Measurements from ENCODE around the gene SYT11.
"Not testable (repeated sequence)": the region's sequence is repeated elsewhere in the genome, so short reads cannot be mapped to it uniquely, and the experiment has no call there.

The SYT11 gene

GRCh38 chr1:155896476-155896875, 37.1 kb downstream of the SYT11 start:
- not testable (repeated sequence) for DNase-seq (ENCODE audit: low read depth in 1 of 2, low spot score in 1 of 2)

- no peak for DNase-seq (ENCODE audit: low read depth in 1 of 2, low spot score in 1 of 2)
These were observed 38.4 kb downstream of the SYT11 start for GRCh38 chr1:155897746-155898145.

GRCh38 chr1:155898888-155899287, 39.5 kb downstream of the SYT11 start:
- DNase-seq (ENCODE audit: low read depth in 1 of 2, low spot score in 1 of 2) = no peak

GRCh38 chr1:155899683-155900082, 40.3 kb downstream of the SYT11 start:
- DNase-seq (ENCODE audit: low read depth in 1 of 2, low spot score in 1 of 2) = no peak

GRCh38 chr1:155900161-155900560, 40.8 kb downstream of the SYT11 start:
- no peak for DNase-seq (ENCODE audit: low read depth in 1 of 2, low spot score in 1 of 2)

- no peak for DNase-seq (ENCODE audit: low read depth in 1 of 2, low spot score in 1 of 2)
These were observed 44.9 kb downstream of the SYT11 start for GRCh38 chr1:155904261-155904660.

GRCh38 chr1:155909894-155910293, 50.5 kb downstream of the SYT11 start:
- no peak for DNase-seq (ENCODE audit: low read depth in 1 of 2, low spot score in 1 of 2)

GRCh38 chr1:155910621-155911121, 51.3 kb downstream of the SYT11 start:
- no peak for DNase-seq (ENCODE audit: low read depth in 1 of 2, low spot score in 1 of 2)

- peak; percentile 63 to 78 for DNase-seq (ENCODE audit: low read depth in 1 of 2, low spot score in 1 of 2)
These were observed 52.0 kb downstream of the SYT11 start, which contains the start of gene RIT1 for GRCh38 chr1:155911156-155912055. Gene RIT1 (minus strand): TSS chr1:155911349. CDS start chr1:155910761, 588 bp downstream.

GRCh38 chr1:155912056-155912536, 52.7 kb downstream of the SYT11 start:
- no peak for DNase-seq (ENCODE audit: low read depth in 1 of 2, low spot score in 1 of 2)

GRCh38 chr1:155913969-155914757, 54.8 kb downstream of the SYT11 start:
- no peak for DNase-seq (ENCODE audit: low read depth in 1 of 2, low spot score in 1 of 2)

- DNase-seq (ENCODE audit: low read depth in 1 of 2, low spot score in 1 of 2) = no peak
These were observed 59.3 kb downstream of the SYT11 start for GRCh38 chr1:155918660-155919059.

- DNase-seq (ENCODE audit: low read depth in 1 of 2, low spot score in 1 of 2) = no peak
These were observed 60.4 kb downstream of the SYT11 start for GRCh38 chr1:155919801-155920200.

GRCh38 chr1:155920717-155921116, 61.4 kb downstream of the SYT11 start:
- no peak for DNase-seq (ENCODE audit: low read depth in 1 of 2, low spot score in 1 of 2)

- DNase-seq (ENCODE audit: low read depth in 1 of 2, low spot score in 1 of 2) = no peak
These were observed 66.1 kb downstream of the SYT11 start for GRCh38 chr1:155925506-155925905.

GRCh38 chr1:155929057-155929456, 69.7 kb downstream of the SYT11 start:
- DNase-seq (ENCODE audit: low read depth in 1 of 2, low spot score in 1 of 2) = no peak

GRCh38 chr1:155930725-155931124, 71.4 kb downstream of the SYT11 start:
- not testable (repeated sequence) for DNase-seq (ENCODE audit: low read depth in 1 of 2, low spot score in 1 of 2)

- no peak for DNase-seq (ENCODE audit: low read depth in 1 of 2, low spot score in 1 of 2)
These were observed 72.1 kb downstream of the SYT11 start for GRCh38 chr1:155931332-155932038.

GRCh38 chr1:155932081-155932480, 72.7 kb downstream of the SYT11 start:
- DNase-seq (ENCODE audit: low read depth in 1 of 2, low spot score in 1 of 2) = no peak

- no peak for DNase-seq (ENCODE audit: low read depth in 1 of 2, low spot score in 1 of 2)
These were observed 73.1 kb downstream of the SYT11 start for GRCh38 chr1:155932487-155932886.

- DNase-seq (ENCODE audit: low read depth in 1 of 2, low spot score in 1 of 2) = no peak
These were observed 74.3 kb downstream of the SYT11 start for GRCh38 chr1:155933591-155934096.
